ENCODE data around the gene GEN1. TPM values are rescaled to one million over a fixed set of nuclear protein-coding genes. Genes with fewer than 3 reads are reported as not detected.

Gene GEN1
- total and polyA plus RNA-seq, 10 of the 15 experiments (the other 5 are each of a cell fraction or from before 2014, with no cell fraction given), result 6.0 to 49.6 (median 36.0) TPM

DNA sequence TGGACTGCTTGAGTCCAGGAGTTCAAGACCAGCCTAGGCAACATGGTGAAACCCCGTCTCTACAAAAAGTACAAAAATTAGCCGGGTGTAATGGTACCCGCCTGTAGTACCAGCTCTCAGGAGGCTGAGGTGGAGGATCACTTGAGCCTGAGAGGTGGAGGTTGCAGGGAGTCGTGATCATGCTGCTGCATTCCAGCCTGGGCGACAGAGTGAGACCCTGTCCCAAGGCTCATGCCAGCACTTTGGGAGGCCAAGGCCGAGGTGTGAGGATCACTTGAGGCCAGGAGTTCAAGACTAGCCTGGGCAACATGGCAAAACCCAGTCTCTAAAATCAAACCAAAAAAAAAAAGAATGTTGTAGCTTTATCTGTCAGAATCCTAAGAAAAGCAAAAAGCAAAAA, 25.7 kb upstream of the GEN1 start:
- no peak for ATAC-seq
- H3K4me2 ChIP-seq (ENCODE audit: control insufficient read depth, insufficient read depth), result no peak overlapping the region
- no peak overlapping the region for H3K4me3 ChIP-seq
- intact Hi-C loops (cut with micrococcal nuclease; ENCODE audit: unreplicated experiment) (no loop called here), in situ Hi-C loops (cut with MboI) (no loop called here)
- RAD21 ChIA-PET (ENCODE audit: unreplicated experiment), result interaction anchor here (1.7 kb wide), 1 partner anchor 11 kb away, joined by 3 read pairs; no protein-coding TSS in a partner anchor
- WGBS (ENCODE audit: insufficient coverage, insufficient replicate concordance, low lambda C conversion rate, missing lambda C conversion rate), result 97% methylated on average over 6 of the region's 6 CpGs
- no peaks in the 10 kb centered on the region for H4K20me1 ChIP-seq (ENCODE audit: control insufficient read depth, insufficient read depth)
- no TSS peak for BruUV-seq (replicated peaks)
- no peaks in the 10 kb centered on the region for H3K79me2 ChIP-seq (ENCODE audit: control insufficient read depth, insufficient read depth, low read length)
- CTCF ChIA-PET, result interaction anchor here (0.6 to 2.5 kb wide), 5 partner anchors 9 to 57 kb away, joined by 3 to 15 read pairs (median 3); no protein-coding TSS in a partner anchor
- no peak overlapping the region for H3K27ac ChIP-seq (ENCODE audit: control insufficient read depth, insufficient read depth)
- H3K4me1 ChIP-seq (ENCODE audit: control insufficient read depth, insufficient read depth, low read length), result no peaks in the 10 kb centered on the region
- POLR2A ChIA-PET, result interaction anchor here (0.7 kb wide), 1 partner anchor 20 kb away, joined by 3 read pairs; no protein-coding TSS in a partner anchor
- no peak for FAIRE-seq
- H3K9ac ChIP-seq (ENCODE audit: control insufficient read depth, insufficient read depth, low read length), result no peak overlapping the region
- no peaks in the 10 kb centered on the region for H3K9me3 ChIP-seq (replicated peaks; ENCODE audit: control insufficient read depth, insufficient read depth, low read length)
- peaks cover 1 to 15% of the 10 kb centered on the region in 2 experiments; a peak in 2 of 4 replicates for H3K36me3 ChIP-seq (ENCODE audit: control insufficient read depth in 2 of 2, insufficient read depth in 2 of 2, low read length in 1 of 2)
- H3K27me3 ChIP-seq (replicated peaks in 1 of 2; ENCODE audit: control insufficient read depth in 2 of 2, insufficient read depth in 2 of 2, low read length in 1 of 2), result no peaks in the 10 kb centered on the region
- no peak overlapping the region for H2AFZ ChIP-seq (ENCODE audit: control insufficient read depth, low read depth, low read length)
- DNase-seq (ENCODE audit: low read depth, low spot score), result no peak
- SMC1A ChIA-PET (ENCODE audit: uncharacterized antibody, unreplicated experiment), result interaction anchor here (1.4 to 2.0 kb wide), 2 partner anchors 9 to 10 kb away, joined by 6 to 9 read pairs; no protein-coding TSS in a partner anchor
- TF ChIP-seq SUZ12 (IDR thresholded peaks at IDR 0.05; ENCODE audit: unreplicated experiment) (no peak), EGR1 (IDR thresholded peaks at IDR 0.05; ENCODE audit: borderline replicate concordance in 1 of 2, low read depth in 2 of 2, low read length in 2 of 2) (no peak), NFYA (IDR thresholded peaks at IDR 0.05; ENCODE audit: borderline replicate concordance, low read depth, low read length) (no peak), LARP7 (IDR thresholded peaks at IDR 0.05) (no peak), SMC3 (IDR thresholded peaks at IDR 0.05; ENCODE audit: borderline replicate concordance, low read length) (no peak), GATAD2B (conservative IDR thresholded peaks at IDR 0.05; ENCODE audit: low read depth) (no peak), CBX3 (IDR thresholded peaks at IDR 0.05; ENCODE audit: borderline replicate concordance, low read depth) (no peak), ZNF24 (IDR thresholded peaks at IDR 0.05) (no peak), SMAD1 (IDR thresholded peaks at IDR 0.05; ENCODE audit: low read depth, partially characterized antibody) (no peak)
- TF ChIP-seq, protein P1, sequence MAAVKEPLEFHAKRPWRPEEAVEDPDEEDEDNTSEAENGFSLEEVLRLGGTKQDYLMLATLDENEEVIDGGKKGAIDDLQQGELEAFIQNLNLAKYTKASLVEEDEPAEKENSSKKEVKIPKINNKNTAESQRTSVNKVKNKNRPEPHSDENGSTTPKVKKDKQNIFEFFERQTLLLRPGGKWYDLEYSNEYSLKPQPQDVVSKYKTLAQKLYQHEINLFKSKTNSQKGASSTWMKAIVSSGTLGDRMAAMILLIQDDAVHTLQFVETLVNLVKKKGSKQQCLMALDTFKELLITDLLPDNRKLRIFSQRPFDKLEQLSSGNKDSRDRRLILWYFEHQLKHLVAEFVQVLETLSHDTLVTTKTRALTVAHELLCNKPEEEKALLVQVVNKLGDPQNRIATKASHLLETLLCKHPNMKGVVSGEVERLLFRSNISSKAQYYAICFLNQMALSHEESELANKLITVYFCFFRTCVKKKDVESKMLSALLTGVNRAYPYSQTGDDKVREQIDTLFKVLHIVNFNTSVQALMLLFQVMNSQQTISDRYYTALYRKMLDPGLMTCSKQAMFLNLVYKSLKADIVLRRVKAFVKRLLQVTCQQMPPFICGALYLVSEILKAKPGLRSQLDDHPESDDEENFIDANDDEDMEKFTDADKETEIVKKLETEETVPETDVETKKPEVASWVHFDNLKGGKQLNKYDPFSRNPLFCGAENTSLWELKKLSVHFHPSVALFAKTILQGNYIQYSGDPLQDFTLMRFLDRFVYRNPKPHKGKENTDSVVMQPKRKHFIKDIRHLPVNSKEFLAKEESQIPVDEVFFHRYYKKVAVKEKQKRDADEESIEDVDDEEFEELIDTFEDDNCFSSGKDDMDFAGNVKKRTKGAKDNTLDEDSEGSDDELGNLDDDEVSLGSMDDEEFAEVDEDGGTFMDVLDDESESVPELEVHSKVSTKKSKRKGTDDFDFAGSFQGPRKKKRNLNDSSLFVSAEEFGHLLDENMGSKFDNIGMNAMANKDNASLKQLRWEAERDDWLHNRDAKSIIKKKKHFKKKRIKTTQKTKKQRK (IDR thresholded peaks at IDR 0.05; ENCODE audit: low read depth, low read length), result no peak
- TF ChIP-seq, protein P2, sequence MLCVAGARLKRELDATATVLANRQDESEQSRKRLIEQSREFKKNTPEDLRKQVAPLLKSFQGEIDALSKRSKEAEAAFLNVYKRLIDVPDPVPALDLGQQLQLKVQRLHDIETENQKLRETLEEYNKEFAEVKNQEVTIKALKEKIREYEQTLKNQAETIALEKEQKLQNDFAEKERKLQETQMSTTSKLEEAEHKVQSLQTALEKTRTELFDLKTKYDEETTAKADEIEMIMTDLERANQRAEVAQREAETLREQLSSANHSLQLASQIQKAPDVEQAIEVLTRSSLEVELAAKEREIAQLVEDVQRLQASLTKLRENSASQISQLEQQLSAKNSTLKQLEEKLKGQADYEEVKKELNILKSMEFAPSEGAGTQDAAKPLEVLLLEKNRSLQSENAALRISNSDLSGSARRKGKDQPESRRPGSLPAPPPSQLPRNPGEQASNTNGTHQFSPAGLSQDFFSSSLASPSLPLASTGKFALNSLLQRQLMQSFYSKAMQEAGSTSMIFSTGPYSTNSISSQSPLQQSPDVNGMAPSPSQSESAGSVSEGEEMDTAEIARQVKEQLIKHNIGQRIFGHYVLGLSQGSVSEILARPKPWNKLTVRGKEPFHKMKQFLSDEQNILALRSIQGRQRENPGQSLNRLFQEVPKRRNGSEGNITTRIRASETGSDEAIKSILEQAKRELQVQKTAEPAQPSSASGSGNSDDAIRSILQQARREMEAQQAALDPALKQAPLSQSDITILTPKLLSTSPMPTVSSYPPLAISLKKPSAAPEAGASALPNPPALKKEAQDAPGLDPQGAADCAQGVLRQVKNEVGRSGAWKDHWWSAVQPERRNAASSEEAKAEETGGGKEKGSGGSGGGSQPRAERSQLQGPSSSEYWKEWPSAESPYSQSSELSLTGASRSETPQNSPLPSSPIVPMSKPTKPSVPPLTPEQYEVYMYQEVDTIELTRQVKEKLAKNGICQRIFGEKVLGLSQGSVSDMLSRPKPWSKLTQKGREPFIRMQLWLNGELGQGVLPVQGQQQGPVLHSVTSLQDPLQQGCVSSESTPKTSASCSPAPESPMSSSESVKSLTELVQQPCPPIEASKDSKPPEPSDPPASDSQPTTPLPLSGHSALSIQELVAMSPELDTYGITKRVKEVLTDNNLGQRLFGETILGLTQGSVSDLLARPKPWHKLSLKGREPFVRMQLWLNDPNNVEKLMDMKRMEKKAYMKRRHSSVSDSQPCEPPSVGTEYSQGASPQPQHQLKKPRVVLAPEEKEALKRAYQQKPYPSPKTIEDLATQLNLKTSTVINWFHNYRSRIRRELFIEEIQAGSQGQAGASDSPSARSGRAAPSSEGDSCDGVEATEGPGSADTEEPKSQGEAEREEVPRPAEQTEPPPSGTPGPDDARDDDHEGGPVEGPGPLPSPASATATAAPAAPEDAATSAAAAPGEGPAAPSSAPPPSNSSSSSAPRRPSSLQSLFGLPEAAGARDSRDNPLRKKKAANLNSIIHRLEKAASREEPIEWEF (IDR thresholded peaks at IDR 0.05; ENCODE audit: insufficient replicate concordance, low read depth, low read length), result no peak
- TF ChIP-seq, protein P3, sequence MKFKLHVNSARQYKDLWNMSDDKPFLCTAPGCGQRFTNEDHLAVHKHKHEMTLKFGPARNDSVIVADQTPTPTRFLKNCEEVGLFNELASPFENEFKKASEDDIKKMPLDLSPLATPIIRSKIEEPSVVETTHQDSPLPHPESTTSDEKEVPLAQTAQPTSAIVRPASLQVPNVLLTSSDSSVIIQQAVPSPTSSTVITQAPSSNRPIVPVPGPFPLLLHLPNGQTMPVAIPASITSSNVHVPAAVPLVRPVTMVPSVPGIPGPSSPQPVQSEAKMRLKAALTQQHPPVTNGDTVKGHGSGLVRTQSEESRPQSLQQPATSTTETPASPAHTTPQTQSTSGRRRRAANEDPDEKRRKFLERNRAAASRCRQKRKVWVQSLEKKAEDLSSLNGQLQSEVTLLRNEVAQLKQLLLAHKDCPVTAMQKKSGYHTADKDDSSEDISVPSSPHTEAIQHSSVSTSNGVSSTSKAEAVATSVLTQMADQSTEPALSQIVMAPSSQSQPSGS (IDR thresholded peaks at IDR 0.05; ENCODE audit: low read length), result no peak
- TF ChIP-seq, protein P4, sequence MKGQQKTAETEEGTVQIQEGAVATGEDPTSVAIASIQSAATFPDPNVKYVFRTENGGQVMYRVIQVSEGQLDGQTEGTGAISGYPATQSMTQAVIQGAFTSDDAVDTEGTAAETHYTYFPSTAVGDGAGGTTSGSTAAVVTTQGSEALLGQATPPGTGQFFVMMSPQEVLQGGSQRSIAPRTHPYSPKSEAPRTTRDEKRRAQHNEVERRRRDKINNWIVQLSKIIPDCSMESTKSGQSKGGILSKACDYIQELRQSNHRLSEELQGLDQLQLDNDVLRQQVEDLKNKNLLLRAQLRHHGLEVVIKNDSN (IDR thresholded peaks at IDR 0.05; ENCODE audit: borderline replicate concordance, extremely low read length, insufficient read depth, low read depth, low read length), result no peak
